CD4-positive, alpha-beta T cell (primary cell): ENCODE data around the gene XPNPEP3. TPM values are rescaled to one million over a fixed set of nuclear protein-coding genes. Genes with fewer than 3 reads are reported as not detected.

Experiments used
- ATAC-seq: fragments of 200-7000 bp; cut with Tn5 transposase; one replicate; pipeline ENCODE4 v1.10.0; 2022; ENCODE audit warnings: mild to moderate bottlenecking; ENCODE audit not compliant: poor library complexity
- CTCF ChIA-PET: fragments of 350-600 bp; sonication (Branson Sonifier 250); formaldehyde crosslinking; loops from one replicate; lab custom pipeline; 2021; ENCODE audit warnings: antibody characterized with exemption, inconsistent platforms; lab: Charles Lee
- POLR2A ChIA-PET: fragments of 350-600 bp; sonication (Branson Sonifier 250); formaldehyde crosslinking; loops from one replicate; lab custom pipeline; 2021; ENCODE audit warnings: antibody characterized with exemption, inconsistent platforms; lab: Charles Lee
- DNase-seq, 14 experiments: peaks; one replicate each; pipeline ENCODE4 v3.0.0-alpha.2; 2013 to 2020; ENCODE audit warnings: mixed read lengths in 2 of 14
- H3K27ac ChIP-seq, 2 donors: one replicate each; pipeline versions ENCODE4 v1.5.1 to v1.7.0; 2013; ENCODE audit warnings: low read length in 2 of 2, low read depth in 1 of 2, mild to moderate bottlenecking in 1 of 2
- H3K27me3 ChIP-seq, 2 experiments: 1 replicate in 1 of 2; 2 replicates in 1 of 2; pipeline versions ENCODE4 v1.6.1 to v1.7.0; 2013; ENCODE audit warnings: low read length in 2 of 2, control low read depth in 1 of 2, mild to moderate bottlenecking in 1 of 2, moderate library complexity in 1 of 2; ENCODE audit not compliant: insufficient read depth in 2 of 2, control insufficient read depth in 1 of 2
- H3K36me3 ChIP-seq: one replicate; pipeline ENCODE4 v1.6.1; 2013; ENCODE audit warnings: low read length, control low read depth; ENCODE audit not compliant: insufficient read depth
- H3K4me1 ChIP-seq: one replicate; pipeline ENCODE4 v1.6.1; 2013; ENCODE audit warnings: low read length, control low read depth; ENCODE audit not compliant: insufficient read depth
- H3K4me3 ChIP-seq: one replicate; pipeline ENCODE4 v1.5.1; 2013; ENCODE audit warnings: mild to moderate bottlenecking, low read length, moderate library complexity
- H3K9me3 ChIP-seq, 2 experiments: 1 replicate in 1 of 2; 2 replicates in 1 of 2; pipeline versions ENCODE4 v1.6.1 to v1.7.0; 2013; ENCODE audit warnings: low read length in 2 of 2, mild to moderate bottlenecking in 2 of 2, control low read depth in 1 of 2, moderate library complexity in 1 of 2; ENCODE audit not compliant: control insufficient read depth in 1 of 2, insufficient read depth in 1 of 2
- H3K27ac Mint-ChIP-seq: one replicate; pipeline ENCODE4 v1.8.0; 2020; ENCODE audit warnings: mixed read lengths
- H3K27me3 Mint-ChIP-seq: one replicate; pipeline ENCODE4 v1.8.0; 2021; ENCODE audit warnings: mixed read lengths
- H3K36me3 Mint-ChIP-seq: one replicate; pipeline ENCODE4 v1.8.0; 2021; ENCODE audit warnings: low read depth, mixed read lengths
- H3K4me1 Mint-ChIP-seq: one replicate; pipeline ENCODE4 v1.8.0; 2021; ENCODE audit warnings: low read depth, mixed read lengths
- H3K4me3 Mint-ChIP-seq: one replicate; pipeline ENCODE4 v1.8.0; 2020; ENCODE audit warnings: mild to moderate bottlenecking, mixed read lengths
- H3K9me3 Mint-ChIP-seq: one replicate; pipeline ENCODE4 v1.8.0; 2020; ENCODE audit warnings: mixed read lengths
- CTCF ChIP-seq: fragments of 200-600 bp; IDR thresholded peaks from one replicate; pipeline ENCODE4 v1.8.0; 2022; ENCODE audit warnings: antibody characterized with exemption, mild to moderate bottlenecking
- intact Hi-C, 2 experiments: fragments of 100-400 bp; cut with DNase I in 1 of 2; cut with micrococcal nuclease in 1 of 2; formaldehyde crosslinking; loops; one replicate each; pipeline versions ENCODE4 v1.15.1 to v1.9.0; 2023 to 2025; cut with DNase I, micrococcal nuclease
- microRNA-seq: library from miRNA; unstranded; fragments of <30 nt; microRNA quantifications from one replicate; pipeline ENCODE4 v1.2.0, GENCODE V29; 2021; ENCODE audit warnings: borderline microRNAs expressed, borderline replicate concordance
- total RNA-seq, 174 experiments: library from RNA in 2 of 174; stranded (reverse) in 2 of 174; gene quantifications; one replicate each; pipeline ENCODE4 v1.2.3 and lab custom pipeline; 2021 to 2026

The XPNPEP3 gene
- total RNA-seq, 2 experiments from 2014 or later = 16.3 to 17.9 TPM

GRCh38 chr22:40976866-40977700, 120.1 kb downstream of the XPNPEP3 start:
- no peak for ATAC-seq
- Histone ChIP-seq H3K4me1 (no peaks in the 10 kb centered on the region), H3K27ac (no peak overlapping the region), H3K36me3 (peaks cover 11% of the 10 kb centered on the region), H3K4me3 (no peak overlapping the region), H3K9me3 (no peaks in the 10 kb centered on the region), H3K27me3 (no peaks in the 10 kb centered on the region)
- peaks cover 11% of the 10 kb centered on the region for H3K36me3 Mint-ChIP-seq
- H3K9me3 Mint-ChIP-seq = no peaks in the 10 kb centered on the region
- no peak overlapping the region for H3K27ac Mint-ChIP-seq
- no peaks in the 10 kb centered on the region for H3K4me1 Mint-ChIP-seq
- ChIA-PET POLR2A (no interaction called here), CTCF (interaction anchor here (1.1 kb wide), 1 partner anchor 11 kb away, joined by 3 read pairs; no protein-coding TSS in a partner anchor)
- no peak overlapping the region for H3K4me3 Mint-ChIP-seq
- no peaks in the 10 kb centered on the region for H3K27me3 Mint-ChIP-seq
- no peak for TF ChIP-seq CTCF
- intact Hi-C loops = no loop called here
- no peak for DNase-seq

GRCh38 chr22:40979198-40979597, 122.2 kb downstream of the XPNPEP3 start:
- POLR2A ChIA-PET = no interaction called here
- H3K27ac ChIP-seq = no peak overlapping the region
- no peak overlapping the region for H3K4me3 Mint-ChIP-seq
- H3K4me3 ChIP-seq = no peak overlapping the region
- no peaks in the 10 kb centered on the region for H3K27me3 ChIP-seq
- intact Hi-C loops = no loop called here
- no peaks in the 10 kb centered on the region for H3K9me3 ChIP-seq
- CTCF ChIA-PET = interaction anchor here (0.9 kb wide), 1 partner anchor 30 kb away, joined by 3 read pairs; no protein-coding TSS in a partner anchor
- no peaks in the 10 kb centered on the region for H3K27me3 Mint-ChIP-seq
- no peaks in the 10 kb centered on the region for H3K4me1 Mint-ChIP-seq
- no peaks in the 10 kb centered on the region for H3K9me3 Mint-ChIP-seq
- H3K36me3 Mint-ChIP-seq = no peaks in the 10 kb centered on the region
- TF ChIP-seq CTCF = no peak
- no peaks in the 10 kb centered on the region for H3K36me3 ChIP-seq
- no peak overlapping the region for H3K27ac Mint-ChIP-seq
- ATAC-seq (no peak), DNase-seq (no peak)
- H3K4me1 ChIP-seq = no peaks in the 10 kb centered on the region

- no peak for TF ChIP-seq CTCF
- Histone ChIP-seq H3K36me3 (no peaks in the 10 kb centered on the region), H3K27me3 (no peaks in the 10 kb centered on the region), H3K27ac (no peak overlapping the region), H3K4me3 (no peak overlapping the region), H3K4me1 (no peaks in the 10 kb centered on the region), H3K9me3 (no peaks in the 10 kb centered on the region)
- H3K27ac Mint-ChIP-seq = no peak overlapping the region
- intact Hi-C loops = no loop called here
- ATAC-seq (no peak), DNase-seq (no peak)
- ChIA-PET POLR2A (no interaction called here), CTCF (interaction anchor here (0.9 kb wide), 1 partner anchor 29 kb away, joined by 3 read pairs; no protein-coding TSS in a partner anchor)
- H3K27me3 Mint-ChIP-seq = no peaks in the 10 kb centered on the region
- H3K4me1 Mint-ChIP-seq = no peaks in the 10 kb centered on the region
- H3K4me3 Mint-ChIP-seq = no peak overlapping the region
- H3K9me3 Mint-ChIP-seq = no peaks in the 10 kb centered on the region
- H3K36me3 Mint-ChIP-seq = no peaks in the 10 kb centered on the region
Observed at GRCh38 chr22:40979871-40980270, 122.9 kb downstream of the XPNPEP3 start.

Small RNA genes lying within 50 kb of the gene (microRNA-seq; reads per million reads assigned to microRNA genes)
- 0.81 reads per million for gene MIR4766

Other genes starting within 250 kb of the XPNPEP3 start
- gene MRTFA, start 220.4 kb upstream of the XPNPEP3 start, total RNA-seq = 10 to 100 TPM; 55.3 to 58.9 TPM
- gene MCHR1, start 177.7 kb upstream of the XPNPEP3 start, total RNA-seq = not detected
- 1 to 10 TPM; 2.8 to 4.0 TPM for gene SLC25A17, start 37.8 kb upstream of the XPNPEP3 start, total RNA-seq
- 100 to 1,000 TPM; 164 to 170 TPM for gene ST13, start 509 bp upstream of the XPNPEP3 start, total RNA-seq
- gene DNAJB7, start 5.0 kb downstream of the XPNPEP3 start, total RNA-seq = not detected
- gene RBX1, start 94.2 kb downstream of the XPNPEP3 start, total RNA-seq = 10 to 100 TPM; 19.8 to 21.6 TPM
- gene EP300, start 235.4 kb downstream of the XPNPEP3 start, total RNA-seq = 100 to 1,000 TPM; 126 to 134 TPM